K562 (cell line): ENCODE measurements around the gene IDS. TPM values are rescaled to one million over a fixed set of nuclear protein-coding genes. Genes with fewer than 3 reads are reported as not detected.

Experiments used
- CHD1 ChIP-seq: fragments of 200-600 bp; sonication (generic); IDR thresholded peaks from one replicate; pipeline ENCODE4 v1.6.1; 2012; ENCODE audit warnings: mild to moderate bottlenecking, moderate library complexity, low read length, inconsistent platforms
- DNMT1 ChIP-seq: fragments of 450-650 bp; IDR thresholded peaks from 2 replicates; pipeline ENCODE4 v1.6.1; 2016; ENCODE audit warnings: antibody characterized with exemption, mild to moderate bottlenecking
- FOXJ3 ChIP-seq: sonication (generic); formaldehyde crosslinking; IDR thresholded peaks from 2 replicates; pipeline ENCODE4 v1.4.0; 2020; ENCODE audit warnings: mild to moderate bottlenecking, missing genetic modification reagents
- FOXM1 ChIP-seq, 2 experiments: fragments of 450-650 bp in 1 of 2; sonication (generic) in 1 of 2; formaldehyde crosslinking in 1 of 2; IDR thresholded peaks; 2 replicates each; pipeline versions ENCODE4 v1.6.1 to v1.9.0; 2017 to 2022; ENCODE audit warnings: low read depth in 2 of 2, mild to moderate bottlenecking in 2 of 2, missing genetic modification reagents in 1 of 2, moderate library complexity in 1 of 2
- GTF2A2 ChIP-seq: IDR thresholded peaks from 2 replicates; pipeline ENCODE4 v1.6.1; 2016; ENCODE audit warnings: mild to moderate bottlenecking, missing genetic modification characterization, missing compliant biosample characterization
- KDM5B ChIP-seq: fragments of 200-600 bp; sonication (generic); IDR thresholded peaks from 2 replicates; pipeline ENCODE4 v1.6.1; 2012; ENCODE audit warnings: low read depth, mild to moderate bottlenecking, moderate library complexity, low read length, control low read depth, inconsistent platforms; ENCODE audit not compliant: insufficient replicate concordance
- MITF ChIP-seq: IDR thresholded peaks from 2 replicates; pipeline ENCODE4 v1.6.1; 2014; ENCODE audit warnings: antibody characterized with exemption
- NFIC ChIP-seq: fragments of 450-650 bp; IDR thresholded peaks from 2 replicates; pipeline ENCODE4 v1.6.1; 2017; ENCODE audit warnings: mild to moderate bottlenecking, inconsistent platforms
- NONO ChIP-seq, 2 experiments: fragments of 200-400 bp in 1 of 2; fragments of 450-650 bp in 1 of 2; formaldehyde crosslinking in 1 of 2; IDR thresholded peaks; 2 replicates each; pipeline ENCODE4 v1.6.1; 2017; ENCODE audit warnings: low read depth in 2 of 2, mild to moderate bottlenecking in 2 of 2, moderate library complexity in 2 of 2, low read length in 1 of 2
- PBX2 ChIP-seq, 2 experiments: IDR thresholded peaks in 1 of 2; conservative IDR thresholded peaks in 1 of 2; 2 replicates each; pipeline ENCODE4 v1.6.1; 2016; ENCODE audit warnings: low read depth in 2 of 2, mild to moderate bottlenecking in 1 of 2, missing compliant biosample characterization in 1 of 2, missing genetic modification characterization in 1 of 2, moderate library complexity in 1 of 2
- RUNX1 ChIP-seq: sonication (generic); IDR thresholded peaks from 2 replicates; pipeline ENCODE4 v1.6.1; 2016; ENCODE audit warnings: antibody characterized with exemption, low read depth
- TAF7 ChIP-seq: fragments of 450-650 bp; IDR thresholded peaks from 2 replicates; pipeline ENCODE4 v1.6.1; 2016; ENCODE audit warnings: missing genetic modification characterization, missing compliant biosample characterization
- ZNF217 ChIP-seq: sonication (generic); formaldehyde crosslinking; IDR thresholded peaks from 2 replicates; pipeline ENCODE4 v1.8.0; 2022; ENCODE audit warnings: mild to moderate bottlenecking, missing genetic modification reagents
- ZNF384 ChIP-seq: IDR thresholded peaks from 2 replicates; pipeline ENCODE4 v1.6.1; 2012; ENCODE audit warnings: low read depth, low read length, improper control_type of control experiment
- ZNF398 ChIP-seq: fragments of 250-450 bp; sonication (Bioruptor Pico); IDR thresholded peaks from 2 replicates; pipeline ENCODE4 v1.8.0; 2021; ENCODE audit warnings: moderate library complexity, mild to moderate bottlenecking, inconsistent platforms
- ZNF512 ChIP-seq: IDR thresholded peaks from 2 replicates; pipeline ENCODE4 v1.6.1; 2016; ENCODE audit warnings: missing genetic modification characterization, missing compliant biosample characterization
- ZNF740 ChIP-seq, 3 experiments: fragments of 200-800 bp in 1 of 3; sonication (Bioruptor generic) in 1 of 3; sonication (generic) in 1 of 3; formaldehyde crosslinking in 1 of 3; IDR thresholded peaks; 2 replicates each; pipeline versions ENCODE4 v1.6.1 to v1.8.0; 2016 to 2022; ENCODE audit warnings: mild to moderate bottlenecking in 2 of 3, missing compliant biosample characterization in 2 of 3, missing genetic modification characterization in 2 of 3, missing genetic modification reagents in 1 of 3
- ZNF830 ChIP-seq: fragments of 250-450 bp; sonication (Bioruptor Pico); IDR thresholded peaks from 2 replicates; pipeline ENCODE4 v1.5.0; 2021; ENCODE audit warnings: mild to moderate bottlenecking
- polyA plus RNA-seq, 8 experiments: library from polyadenylated mRNA; depleted of rRNA in 4 of 8; stranded (reverse) in 5 of 8; unstranded in 3 of 8; fragments of >200 nt; fragmentation: Nextera tagmentation in 2 of 8; fragmentation: Illumina TruSeq in 1 of 8; extraction: Ambion mirVana in 2 of 8; extraction: Trizol in 1 of 8; gene quantifications; 2 replicates each; pipeline versions ENCODE4 v1.2.1 to v1.2.3, GENCODE V29; 2011 to 2014; ENCODE audit warnings: inconsistent platforms in 1 of 8, missing spikeins in 1 of 8
- total RNA-seq, 7 experiments: library from RNA; depleted of rRNA in 6 of 7; stranded (reverse); fragments of >200 nt in 6 of 7; fragmentation: Illumina TruSeq in 2 of 7; extraction: Trizol in 2 of 7; gene quantifications; 2 replicates each; pipeline versions ENCODE4 v1.2.1 to v1.2.3, GENCODE V29; 2011 to 2021; ENCODE audit warnings: low replicate concordance in 1 of 7

IDS gene
- total and polyA plus RNA-seq, 9 of the 15 experiments (the other 6 are each of a cell fraction or from before 2014, with no cell fraction given), result 2.0 to 18.6 (median 8.6) TPM

GRCh38 chrX:149504226-149504914 is 736 bp downstream of the IDS start (continued):
- peak; percentile 98 for TF ChIP-seq ZNF512 (tag)
- no peak for TF ChIP-seq ZNF830 (CRISPR knock-in tag)
- no peak for TF ChIP-seq CHD1
- TF ChIP-seq MITF, result no peak
- TF ChIP-seq KDM5B, result no peak
- no peak for TF ChIP-seq PBX2 (CRISPR knock-in tag; IDR thresholded peaks at IDR 0.05; ENCODE audit: low read depth)
- TF ChIP-seq PBX2 (tag; conservative IDR thresholded peaks at IDR 0.05; ENCODE audit: low read depth), result no peak
- no peak for TF ChIP-seq RUNX1
- TF ChIP-seq TAF7 (tag), result no peak
- no peak for TF ChIP-seq GTF2A2 (tag)
- no peak for TF ChIP-seq FOXM1 (IDR thresholded peaks at IDR 0.05; ENCODE audit: low read depth)
- TF ChIP-seq FOXM1 (CRISPR knock-in tag; IDR thresholded peaks at IDR 0.05; ENCODE audit: low read depth), result no peak
- no peak for TF ChIP-seq FOXJ3 (CRISPR knock-in tag)
- TF ChIP-seq DNMT1, result no peak
- no peak for TF ChIP-seq ZNF398 (CRISPR knock-in tag)
- TF ChIP-seq ZNF384, result no peak
- TF ChIP-seq ZNF740 (CRISPR knock-in tag; IDR thresholded peaks at IDR 0.05), result no peak
- no peak for TF ChIP-seq ZNF740 (tag; IDR thresholded peaks at IDR 0.05)
- 0 out of 2 replicates have a peak, but pooled peaks have one; percentile 3 for TF ChIP-seq NFIC
- TF ChIP-seq ZNF217 (CRISPR knock-in tag), result no peak
- TF ChIP-seq NONO (IDR thresholded peaks at IDR 0.05; ENCODE audit: low read depth in 2 of 2, low read length in 1 of 2), result no peak
